OCI-LY7 (cell line): Measurements from ENCODE around the gene WDR36. TPM values are rescaled to one million over a fixed set of nuclear protein-coding genes. Genes with fewer than 3 reads are reported as not detected.

Experiments used
- BruUV-seq: library from RNA; stranded (reverse); fragments of 400-500 nt; replicated peaks from 2 replicates; lab custom pipeline; 2021; lab: Mats Ljungman, UMichigan
- CTCF ChIA-PET: fragments of 300-600 bp; sonication (Branson Sonifier 250); formaldehyde crosslinking; loops from one replicate; lab custom pipeline; 2022; ENCODE audit warnings: antibody characterized with exemption; ENCODE audit not compliant: unreplicated experiment; lab: Charles Lee
- POLR2A ChIA-PET: fragments of 300-600 bp; sonication (Branson Sonifier 250); formaldehyde crosslinking; loops from one replicate; lab custom pipeline; 2022; ENCODE audit warnings: antibody characterized with exemption; lab: Charles Lee
- DNase-seq: peaks from one replicate; pipeline ENCODE4 v3.0.0-alpha.2; 2015; ENCODE audit warnings: low spot score
- H2AFZ ChIP-seq: fragments of 200-600 bp; sonication (generic), shearing (Covaris generic); 2 replicates; pipeline ENCODE4 v1.6.1; 2014; ENCODE audit warnings: mild to moderate bottlenecking, antibody characterized with exemption, low read length, moderate library complexity
- H3K27ac ChIP-seq: fragments of 200-600 bp; sonication (generic); 2 replicates; pipeline ENCODE4 v1.5.1; 2014; ENCODE audit warnings: mixed run types, low read depth, mild to moderate bottlenecking, moderate library complexity, low read length, inconsistent platforms; ENCODE audit not compliant: poor library complexity, severe bottlenecking
- H3K36me3 ChIP-seq: fragments of 200-600 bp; sonication (generic); 2 replicates; pipeline ENCODE4 v1.6.1; 2014; ENCODE audit warnings: mild to moderate bottlenecking, antibody characterized with exemption, low read length, moderate library complexity, mixed read lengths; ENCODE audit not compliant: insufficient read depth
- H3K4me1 ChIP-seq: fragments of 200-600 bp; sonication (generic); 2 replicates; pipeline ENCODE4 v1.5.1; 2014; ENCODE audit warnings: mild to moderate bottlenecking, low read length; ENCODE audit not compliant: insufficient read depth, poor library complexity, severe bottlenecking
- H3K4me2 ChIP-seq: fragments of 200-600 bp; sonication (generic); 2 replicates; pipeline ENCODE4 v1.6.1; 2014; ENCODE audit warnings: mild to moderate bottlenecking, low read length
- H3K4me3 ChIP-seq: fragments of 200-600 bp; sonication (generic); 2 replicates; pipeline ENCODE4 v1.5.1; 2014; ENCODE audit warnings: mild to moderate bottlenecking, low read depth, low read length; ENCODE audit not compliant: poor library complexity, severe bottlenecking
- H3K79me2 ChIP-seq: fragments of 200-600 bp; sonication (generic); 2 replicates; pipeline ENCODE4 v1.6.1; 2016; ENCODE audit warnings: low read depth, mild to moderate bottlenecking, low read length, moderate library complexity, mixed read lengths; ENCODE audit not compliant: insufficient read depth
- H3K9me2 ChIP-seq: fragments of 200-600 bp; sonication (generic); 2 replicates; pipeline ENCODE4 v1.6.1; 2016; ENCODE audit warnings: mild to moderate bottlenecking, low read length, mixed read lengths; ENCODE audit not compliant: insufficient read depth
- H3K9me3 ChIP-seq: fragments of 200-600 bp; sonication (generic); 2 replicates; pipeline ENCODE4 v1.6.1; 2014; ENCODE audit warnings: mild to moderate bottlenecking, mixed run types, low read length, mixed read lengths
- H4K20me1 ChIP-seq: fragments of 200-600 bp; sonication (generic); 2 replicates; pipeline ENCODE4 v1.6.1; 2014; ENCODE audit warnings: mild to moderate bottlenecking, antibody characterized with exemption, low read length, moderate library complexity, mixed read lengths; ENCODE audit not compliant: insufficient read depth
- EZH2phosphoT487 ChIP-seq: fragments of 200-600 bp; sonication (generic); IDR thresholded peaks from 2 replicates; pipeline ENCODE4 v1.6.1; 2018; ENCODE audit warnings: low read depth, borderline replicate concordance, mild to moderate bottlenecking, mixed run types, antibody characterized with exemption, low read length, moderate library complexity, mixed read lengths
- intact Hi-C: fragments of 100-400 bp; cut with micrococcal nuclease; formaldehyde crosslinking; loops from one replicate; pipeline ENCODE4 v1.10.0; 2022; ENCODE audit not compliant: unreplicated experiment
- total RNA-seq, 2 experiments: library from RNA; depleted of rRNA in 1 of 2; stranded (reverse); fragments of >200 nt in 1 of 2; shearing (Covaris generic) in 1 of 2; gene quantifications; 2 replicates each; pipeline ENCODE4 v1.2.3, GENCODE V29; 2014 to 2022
- TF ChIP-seq, protein P1 (sequence below): fragments of 200-600 bp; sonication (generic); conservative IDR thresholded peaks from 2 replicates; pipeline ENCODE4 v1.5.1; 2014; ENCODE audit warnings: mild to moderate bottlenecking, antibody characterized with exemption, low read length, moderate library complexity, mixed read lengths

Gene WDR36
- total RNA-seq, 2 experiments from 2014 or later = 46.5 to 49.4 TPM

DNA sequence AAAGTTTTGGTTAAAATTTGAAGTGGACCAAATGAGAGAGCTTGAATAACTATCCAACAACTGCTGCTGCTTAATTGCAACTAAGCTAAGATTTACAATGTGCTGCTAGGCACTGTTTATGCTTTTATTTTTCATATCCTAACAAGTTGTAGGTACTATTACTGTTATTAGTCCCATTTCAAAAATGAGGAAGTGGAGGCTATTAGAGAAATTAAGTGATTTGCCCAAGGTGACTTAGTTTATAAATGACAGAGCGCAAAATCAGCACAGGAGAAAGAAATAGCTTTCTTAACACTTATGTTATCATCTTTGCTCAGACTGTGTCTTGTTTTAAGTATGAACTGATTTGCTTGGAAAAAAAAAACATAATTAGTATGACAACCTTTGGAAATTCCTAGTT, 23.1 kb downstream of the WDR36 start:
- no peaks in the 10 kb centered on the region for H3K9me2 ChIP-seq
- H3K27ac ChIP-seq = no peak overlapping the region
- peaks cover 97% of the 10 kb centered on the region for H3K36me3 ChIP-seq
- H3K9me3 ChIP-seq = no peaks in the 10 kb centered on the region
- peaks cover 6% of the 10 kb centered on the region; the same call in 1 of the 2 replicates for H4K20me1 ChIP-seq
- TF ChIP-seq, protein P1, sequence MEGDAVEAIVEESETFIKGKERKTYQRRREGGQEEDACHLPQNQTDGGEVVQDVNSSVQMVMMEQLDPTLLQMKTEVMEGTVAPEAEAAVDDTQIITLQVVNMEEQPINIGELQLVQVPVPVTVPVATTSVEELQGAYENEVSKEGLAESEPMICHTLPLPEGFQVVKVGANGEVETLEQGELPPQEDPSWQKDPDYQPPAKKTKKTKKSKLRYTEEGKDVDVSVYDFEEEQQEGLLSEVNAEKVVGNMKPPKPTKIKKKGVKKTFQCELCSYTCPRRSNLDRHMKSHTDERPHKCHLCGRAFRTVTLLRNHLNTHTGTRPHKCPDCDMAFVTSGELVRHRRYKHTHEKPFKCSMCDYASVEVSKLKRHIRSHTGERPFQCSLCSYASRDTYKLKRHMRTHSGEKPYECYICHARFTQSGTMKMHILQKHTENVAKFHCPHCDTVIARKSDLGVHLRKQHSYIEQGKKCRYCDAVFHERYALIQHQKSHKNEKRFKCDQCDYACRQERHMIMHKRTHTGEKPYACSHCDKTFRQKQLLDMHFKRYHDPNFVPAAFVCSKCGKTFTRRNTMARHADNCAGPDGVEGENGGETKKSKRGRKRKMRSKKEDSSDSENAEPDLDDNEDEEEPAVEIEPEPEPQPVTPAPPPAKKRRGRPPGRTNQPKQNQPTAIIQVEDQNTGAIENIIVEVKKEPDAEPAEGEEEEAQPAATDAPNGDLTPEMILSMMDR = no peak
- TF ChIP-seq EZH2phosphoT487 = no peak
- H3K4me1 ChIP-seq = no peaks in the 10 kb centered on the region
- H3K4me3 ChIP-seq = no peak overlapping the region
- no peak overlapping the region for H2AFZ ChIP-seq
- BruUV-seq = no TSS peak
- intact Hi-C loops = loop anchor here (10.0 kb wide), 1 partner anchor 360 kb away; no protein-coding TSS in a partner anchor
- no peak overlapping the region for H3K4me2 ChIP-seq
- ChIA-PET POLR2A (interaction anchor here (0.5 to 1.9 kb wide), 9 partner anchors 9 to 643 kb away, joined by 3 to 9 read pairs (median 3); no protein-coding TSS in a partner anchor), CTCF (no interaction called here)
- peaks cover 12% of the 10 kb centered on the region; the same call in 1 of the 2 replicates for H3K79me2 ChIP-seq
- no peak for DNase-seq

DNA sequence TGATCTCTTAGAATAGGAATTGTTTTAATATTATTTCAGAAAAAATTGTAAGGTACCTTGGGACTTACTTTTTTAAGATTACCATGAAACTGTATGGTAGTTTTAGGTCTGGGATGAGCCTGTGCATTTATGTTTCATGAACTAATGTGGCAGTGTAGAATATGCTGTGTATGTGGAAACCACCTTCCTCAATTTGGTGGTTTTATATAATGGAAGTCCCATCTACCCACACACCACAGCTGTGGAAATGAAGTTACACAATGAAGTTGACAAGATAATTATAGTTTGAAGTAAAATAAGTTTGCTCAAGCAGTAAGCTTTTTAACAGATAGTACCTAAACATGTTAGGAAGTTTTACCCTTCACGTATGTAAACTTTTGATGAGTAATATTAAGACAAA, 24.4 kb downstream of the WDR36 start:
- Histone ChIP-seq H3K9me2 (no peaks in the 10 kb centered on the region), H3K4me3 (no peak overlapping the region), H4K20me1 (peaks cover 6% of the 10 kb centered on the region; the same call in 1 of the 2 replicates), H3K4me1 (no peaks in the 10 kb centered on the region), H3K36me3 (peaks cover 97% of the 10 kb centered on the region), H3K9me3 (no peaks in the 10 kb centered on the region), H3K79me2 (peaks cover 12% of the 10 kb centered on the region; the same call in 1 of the 2 replicates), H2AFZ (no peak overlapping the region), H3K4me2 (no peak overlapping the region), H3K27ac (no peak overlapping the region)
- no TSS peak for BruUV-seq
- DNase-seq = no peak
- intact Hi-C loops = loop anchor here (10.0 kb wide), 1 partner anchor 362 kb away; no protein-coding TSS in a partner anchor
- TF ChIP-seq, protein P1 = no peak
- no peak for TF ChIP-seq EZH2phosphoT487
- POLR2A ChIA-PET = no interaction called here
- CTCF ChIA-PET = no interaction called here

GRCh38 chr5:111117136-111117535, 25.0 kb downstream of the WDR36 start:
- Histone ChIP-seq H3K4me3 (no peak overlapping the region), H3K36me3 (peaks cover 97% of the 10 kb centered on the region), H3K9me2 (no peaks in the 10 kb centered on the region), H4K20me1 (peaks cover 6% of the 10 kb centered on the region; the same call in 1 of the 2 replicates), H3K27ac (no peak overlapping the region), H3K4me1 (no peaks in the 10 kb centered on the region), H3K9me3 (no peaks in the 10 kb centered on the region), H3K4me2 (no peak overlapping the region), H2AFZ (no peak overlapping the region), H3K79me2 (peaks cover 12% of the 10 kb centered on the region; the same call in 1 of the 2 replicates)
- POLR2A ChIA-PET = interaction anchor here (1.0 to 1.3 kb wide), 2 partner anchors 10 to 25 kb away, joined by 3 to 4 read pairs; partner anchors contain the start of gene WDR36
- no peak for DNase-seq
- TF ChIP-seq, protein P1 = no peak
- no peak for TF ChIP-seq EZH2phosphoT487
- BruUV-seq = no TSS peak
- CTCF ChIA-PET = no interaction called here
- intact Hi-C loops = loop anchor here (10.0 kb wide), 1 partner anchor 362 kb away; no protein-coding TSS in a partner anchor
